Peyer's patch (tissue), 4 donors: Measurements from ENCODE around the gene HTRA2.
A peak's percentile ranks its signal among the peaks of the same experiment; 100 is the strongest.

Experiments used
- CTCF ChIP-seq, 6 experiments: fragments of 450-650 bp in 4 of 6; fragments of 200-600 bp in 2 of 6; sonication (generic) in 1 of 6; IDR thresholded peaks; one replicate each; pipeline ENCODE4 v1.5.1; 2017 to 2019; ENCODE audit warnings: antibody characterized with exemption in 6 of 6, mild to moderate bottlenecking in 3 of 6, moderate library complexity in 1 of 6
- POLR2A ChIP-seq, 2 donors: fragments of 450-650 bp; IDR thresholded peaks; one replicate each; pipeline ENCODE4 v1.5.1; 2017; ENCODE audit warnings: antibody characterized with exemption in 2 of 2, mild to moderate bottlenecking in 2 of 2, moderate library complexity in 2 of 2

- TF ChIP-seq CTCF (IDR thresholded peaks at IDR 0.05) (peak in 4 of 6 experiments; percentile 16 to 48 (median 22)), POLR2A (IDR thresholded peaks at IDR 0.05) (peak; percentile 92)
These were observed 26.8 kb upstream of the HTRA2 start for GRCh38 chr2:74502720-74503505.
